Activated CD8-positive, alpha-beta T cell treated with anti-CD3 and anti-CD28 coated beads, Interleukin-2, amount 10 ng/mL, durations not matched to agents 7 days and 5 days (primary cell): ENCODE results near the gene C1D. TPM values are rescaled to one million over a fixed set of nuclear protein-coding genes. Genes with fewer than 3 reads are reported as not detected.
"Not testable (repeated sequence)": the region's sequence is repeated elsewhere in the genome, so short reads cannot be mapped to it uniquely, and the experiment has no call there.

Experiments
- ATAC-seq: fragments of 150-1000 bp; cut with Tn5 transposase; one replicate; pipeline ENCODE4 v1.10.0; 2021; ENCODE audit warnings: moderate library complexity
- CTCF ChIA-PET: fragments of 350-600 bp; sonication (Branson Sonifier 250); formaldehyde crosslinking; loops from one replicate; lab custom pipeline; 2021; ENCODE audit warnings: antibody characterized with exemption; lab: Charles Lee
- POLR2A ChIA-PET: fragments of 350-600 bp; sonication (Branson Sonifier 250); formaldehyde crosslinking; loops from one replicate; lab custom pipeline; 2021; ENCODE audit warnings: antibody characterized with exemption; lab: Charles Lee
- DNase-seq: peaks from one replicate; pipeline ENCODE4 v3.0.0-alpha.2; 2020
- H3K27ac Mint-ChIP-seq: one replicate; pipeline ENCODE4 v1.8.0; 2021; ENCODE audit warnings: mild to moderate bottlenecking, mixed read lengths
- H3K27me3 Mint-ChIP-seq: one replicate; pipeline ENCODE4 v1.8.0; 2021; ENCODE audit warnings: low read depth, mixed read lengths
- H3K36me3 Mint-ChIP-seq: one replicate; pipeline ENCODE4 v1.8.0; 2021; ENCODE audit warnings: low read depth, mixed read lengths
- H3K4me1 Mint-ChIP-seq: one replicate; pipeline ENCODE4 v1.8.0; 2021; ENCODE audit warnings: low read depth, mixed read lengths
- H3K4me3 Mint-ChIP-seq: one replicate; pipeline ENCODE4 v1.8.0; 2021; ENCODE audit warnings: mild to moderate bottlenecking, mixed read lengths
- H3K9me3 Mint-ChIP-seq: one replicate; pipeline ENCODE4 v1.8.0; 2022; ENCODE audit warnings: mixed read lengths; ENCODE audit not compliant: insufficient read depth
- total RNA-seq, 2 experiments: library from RNA; stranded (reverse); gene quantifications; one replicate each; pipeline ENCODE4 v1.2.3, GENCODE V29; 2021

Gene C1D
- total RNA-seq, 2 experiments from 2014 or later: 18.7 to 23.3 TPM

- POLR2A ChIA-PET: no interaction called here
- no peaks in the 10 kb centered on the region for H3K36me3 Mint-ChIP-seq
- H3K9me3 Mint-ChIP-seq: no peaks in the 10 kb centered on the region
- no peak for ATAC-seq
- H3K27me3 Mint-ChIP-seq: peaks cover 3% of the 10 kb centered on the region
- no peak for DNase-seq
- CTCF ChIA-PET: no interaction called here
- no peaks in the 10 kb centered on the region for H3K4me1 Mint-ChIP-seq
- H3K27ac Mint-ChIP-seq: no peak overlapping the region
- H3K4me3 Mint-ChIP-seq: no peak overlapping the region
These were observed 65.9 kb downstream of the C1D start for GRCh38 chr2:67996772-67997527.

- no peaks in the 10 kb centered on the region for H3K4me1 Mint-ChIP-seq
- H3K27ac Mint-ChIP-seq: no peak overlapping the region
- H3K4me3 Mint-ChIP-seq: no peak overlapping the region
- ATAC-seq (no peak), DNase-seq (no peak)
- H3K27me3 Mint-ChIP-seq: peaks cover 2% of the 10 kb centered on the region
- H3K9me3 Mint-ChIP-seq: no peaks in the 10 kb centered on the region
- POLR2A ChIA-PET: no interaction called here
- CTCF ChIA-PET: no interaction called here
- no peaks in the 10 kb centered on the region for H3K36me3 Mint-ChIP-seq
These were observed 68.1 kb downstream of the C1D start for GRCh38 chr2:67994716-67995115.

DNA sequence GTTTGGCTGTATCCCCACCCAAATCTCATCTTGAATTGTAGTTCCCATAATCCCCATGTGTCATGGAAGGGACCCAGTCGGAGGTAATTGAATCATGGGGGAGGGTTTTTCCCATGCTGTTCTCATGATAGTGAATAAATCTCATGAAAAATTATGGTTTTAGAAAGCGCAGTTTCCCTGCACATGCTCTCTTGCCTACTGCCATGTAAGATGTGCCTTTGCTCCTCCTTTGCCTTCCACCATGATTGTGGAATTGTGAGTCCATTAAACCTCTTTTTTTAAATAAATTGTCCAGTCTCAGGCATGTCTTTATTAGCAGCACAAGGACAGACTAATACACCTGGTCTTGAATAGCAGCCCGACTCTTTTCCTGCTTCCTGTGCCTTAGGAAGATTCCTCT lies 68.7 kb downstream of the C1D start:
- H3K4me3 Mint-ChIP-seq, H3K9me3 Mint-ChIP-seq, H3K27ac Mint-ChIP-seq, H3K4me1 Mint-ChIP-seq, H3K36me3 Mint-ChIP-seq, H3K27me3 Mint-ChIP-seq, POLR2A ChIA-PET, ATAC-seq, DNase-seq, CTCF ChIA-PET: not testable (repeated sequence)

- H3K4me3 Mint-ChIP-seq: no peak overlapping the region
- H3K27ac Mint-ChIP-seq: no peak overlapping the region
- H3K4me1 Mint-ChIP-seq: no peaks in the 10 kb centered on the region
- peaks cover 4% of the 10 kb centered on the region for H3K27me3 Mint-ChIP-seq
- ChIA-PET POLR2A (no interaction called here), CTCF (no interaction called here)
- DNase-seq: no peak
- ATAC-seq: no peak
- H3K9me3 Mint-ChIP-seq: no peaks in the 10 kb centered on the region
- no peaks in the 10 kb centered on the region for H3K36me3 Mint-ChIP-seq
These were observed 69.5 kb downstream of the C1D start for GRCh38 chr2:67993329-67993728.

GRCh38 chr2:67991456-67991855 lies 71.3 kb downstream of the C1D start:
- no peak overlapping the region for H3K4me3 Mint-ChIP-seq
- no peak overlapping the region for H3K27ac Mint-ChIP-seq
- ATAC-seq (no peak), DNase-seq (no peak)
- POLR2A ChIA-PET: no interaction called here
- no peaks in the 10 kb centered on the region for H3K36me3 Mint-ChIP-seq
- H3K4me1 Mint-ChIP-seq: no peaks in the 10 kb centered on the region
- no peaks in the 10 kb centered on the region for H3K9me3 Mint-ChIP-seq
- CTCF ChIA-PET: no interaction called here
- peaks cover 4% of the 10 kb centered on the region for H3K27me3 Mint-ChIP-seq

Other genes with a start within 250 kb of the C1D start
- 10 to 100 TPM; 12.3 to 13.3 TPM for gene PNO1, start 94.9 kb upstream of the C1D start, total RNA-seq
- gene PPP3R1, start 189.5 kb upstream of the C1D start, total RNA-seq: 10 to 100 TPM; 67.6 to 71.8 TPM